Smooth muscle cell (in vitro differentiated cells): ENCODE results near the gene UNC80. TPM values are rescaled to one million over a fixed set of nuclear protein-coding genes. Genes with fewer than 3 reads are reported as not detected.

Experiments
- DNase-seq: peaks from one replicate; lab custom pipeline; 2025; ENCODE audit not compliant: unreplicated experiment; lab: John Stamatoyannopoulos, UW
- H2AFZ ChIP-seq: fragments of 200-600 bp; sonication (generic); 2 replicates; pipeline ENCODE4 v1.6.0; 2016; ENCODE audit warnings: antibody characterized with exemption, low read depth, mild to moderate bottlenecking
- H3F3A ChIP-seq: fragments of 200-600 bp; sonication (generic); 2 replicates; pipeline ENCODE4 v1.6.0; 2017; ENCODE audit warnings: antibody characterized with exemption, low read depth
- H3K27ac ChIP-seq: fragments of 200-600 bp; sonication (generic); 2 replicates; pipeline ENCODE4 v1.5.1; 2016; ENCODE audit warnings: low read depth, mild to moderate bottlenecking
- H3K27me3 ChIP-seq: fragments of 200-600 bp; sonication (generic); 2 replicates; pipeline ENCODE4 v1.6.1; 2016; ENCODE audit warnings: low read depth, mild to moderate bottlenecking
- H3K36me3 ChIP-seq: fragments of 200-600 bp; sonication (generic); 2 replicates; pipeline ENCODE4 v1.5.1; 2016; ENCODE audit warnings: low read depth
- H3K4me1 ChIP-seq: fragments of 200-600 bp; sonication (generic); 2 replicates; pipeline ENCODE4 v1.5.1; 2016; ENCODE audit warnings: low read depth
- H3K4me2 ChIP-seq: fragments of 200-600 bp; sonication (generic); 2 replicates; pipeline ENCODE4 v1.6.0; 2016; ENCODE audit warnings: mild to moderate bottlenecking
- H3K4me3 ChIP-seq: fragments of 200-600 bp; sonication (generic); 2 replicates; pipeline ENCODE4 v1.5.1; 2016; ENCODE audit warnings: mild to moderate bottlenecking
- H3K79me2 ChIP-seq: fragments of 200-600 bp; sonication (generic); 2 replicates; pipeline ENCODE4 v1.6.0; 2016; ENCODE audit warnings: low read depth, mild to moderate bottlenecking
- H3K9ac ChIP-seq: fragments of 200-600 bp; sonication (generic); 2 replicates; pipeline ENCODE4 v1.6.0; 2016; ENCODE audit warnings: low read depth
- H3K9me3 ChIP-seq: fragments of 200-600 bp; sonication (generic); replicated peaks from 2 replicates; pipeline ENCODE4 v1.5.1; 2016; ENCODE audit warnings: low read depth
- H4K20me1 ChIP-seq: fragments of 200-600 bp; sonication (generic); 2 replicates; pipeline ENCODE4 v1.6.0; 2016; ENCODE audit warnings: low read depth
- CTCF ChIP-seq: fragments of 200-600 bp; sonication (generic); IDR thresholded peaks from 2 replicates; pipeline ENCODE4 v1.5.1; 2017; ENCODE audit warnings: borderline replicate concordance, mild to moderate bottlenecking, antibody characterized with exemption; ENCODE audit not compliant: insufficient read depth, poor library complexity, severe bottlenecking
- WGBS: methylation state at CpG from one replicate; pipeline ENCODE4 v1.1.7; 2016; ENCODE audit warnings: low lambda C conversion rate; 5-methylcytosine and 5-hydroxymethylcytosine counted together
- polyA plus RNA-seq: library from polyadenylated mRNA; unstranded; fragments of >200 nt; fragmentation: Nextera tagmentation; extraction: Ambion mirVana; gene quantifications from 2 replicates; pipeline ENCODE4 v1.2.1, GENCODE V29; 2016
- total RNA-seq: library from RNA; depleted of rRNA; stranded (reverse); fragments of >200 nt; gene quantifications from 2 replicates; pipeline ENCODE4 v1.2.3, GENCODE V29; 2014

Gene UNC80
- total and polyA plus RNA-seq, 2 experiments from 2014 or later, result not detected

- no peak for TF ChIP-seq CTCF
- no peaks in the 10 kb centered on the region for H3K27me3 ChIP-seq
- WGBS, result 96% methylated on average over 2 of the region's 2 CpGs
- no peak overlapping the region for H2AFZ ChIP-seq
- H3K79me2 ChIP-seq, result no peaks in the 10 kb centered on the region
- H3K4me2 ChIP-seq, result no peak overlapping the region
- DNase-seq, result no peak
- no peaks in the 10 kb centered on the region for H4K20me1 ChIP-seq
- H3K9ac ChIP-seq, result no peak overlapping the region
- no peak overlapping the region for H3K27ac ChIP-seq
- H3K4me3 ChIP-seq, result no peak overlapping the region
- H3K36me3 ChIP-seq, result peaks cover 6% of the 10 kb centered on the region
- no peaks in the 10 kb centered on the region for H3F3A ChIP-seq
- H3K4me1 ChIP-seq, result no peaks in the 10 kb centered on the region
- H3K9me3 ChIP-seq, result no peaks in the 10 kb centered on the region
Observed at GRCh38 chr2:210028178-210028577, 256.5 kb downstream of the UNC80 start.

- H3K4me3 ChIP-seq, result no peak overlapping the region
- H3K27me3 ChIP-seq, result no peaks in the 10 kb centered on the region
- no peaks in the 10 kb centered on the region for H3K36me3 ChIP-seq
- no peak overlapping the region for H3K9ac ChIP-seq
- H3K27ac ChIP-seq, result no peak overlapping the region
- no peak overlapping the region for H2AFZ ChIP-seq
- DNase-seq, result no peak
- H3K4me2 ChIP-seq, result no peak overlapping the region
- no peaks in the 10 kb centered on the region for H3F3A ChIP-seq
- WGBS, result 86% methylated on average over 2 of the region's 2 CpGs
- H3K4me1 ChIP-seq, result no peaks in the 10 kb centered on the region
- H3K79me2 ChIP-seq, result no peaks in the 10 kb centered on the region
- H3K9me3 ChIP-seq, result no peaks in the 10 kb centered on the region
- no peaks in the 10 kb centered on the region for H4K20me1 ChIP-seq
- no peak for TF ChIP-seq CTCF
Observed at GRCh38 chr2:210034087-210034683, 262.6 kb downstream of the UNC80 start.

- Histone ChIP-seq H3K4me2 (no peak overlapping the region), H3K4me3 (no peak overlapping the region), H3K27me3 (no peaks in the 10 kb centered on the region), H2AFZ (no peak overlapping the region), H3K4me1 (no peaks in the 10 kb centered on the region), H3K9me3 (no peaks in the 10 kb centered on the region), H3K27ac (no peak overlapping the region), H3K79me2 (no peaks in the 10 kb centered on the region), H3F3A (no peaks in the 10 kb centered on the region), H3K9ac (no peak overlapping the region), H4K20me1 (no peaks in the 10 kb centered on the region), H3K36me3 (no peaks in the 10 kb centered on the region)
- DNase-seq, result no peak
- no peak for TF ChIP-seq CTCF
- WGBS, result 94% methylated on average over 4 of the region's 4 CpGs
Observed at GRCh38 chr2:210035679-210036078, 264.0 kb downstream of the UNC80 start.

- no peaks in the 10 kb centered on the region for H4K20me1 ChIP-seq
- H3K36me3 ChIP-seq, result no peaks in the 10 kb centered on the region
- H3K4me2 ChIP-seq, result no peak overlapping the region
- H3K4me3 ChIP-seq, result no peak overlapping the region
- DNase-seq, result no peak
- H3K27me3 ChIP-seq, result no peaks in the 10 kb centered on the region
- H3K4me1 ChIP-seq, result no peaks in the 10 kb centered on the region
- no peaks in the 10 kb centered on the region for H3F3A ChIP-seq
- H2AFZ ChIP-seq, result no peak overlapping the region
- 95% methylated on average over 3 of the region's 3 CpGs for WGBS
- H3K27ac ChIP-seq, result no peak overlapping the region
- no peaks in the 10 kb centered on the region for H3K79me2 ChIP-seq
- H3K9me3 ChIP-seq, result no peaks in the 10 kb centered on the region
- no peak overlapping the region for H3K9ac ChIP-seq
- TF ChIP-seq CTCF, result no peak
Observed at GRCh38 chr2:210038078-210038477, 266.4 kb downstream of the UNC80 start.
